K562 (cell line): Measurements from ENCODE around the gene PRDM16. TPM values are rescaled to one million over a fixed set of nuclear protein-coding genes. Genes with fewer than 3 reads are reported as not detected.

Experiments used
- ATAC-seq: fragments of 200-7000 bp; cut with Tn5 transposase; 3 replicates; pipeline ENCODE4 v1.9.1; 2020; ENCODE audit warnings: moderate library complexity
- BruUV-seq: library from RNA; stranded (reverse); fragments of 400-500 nt; replicated peaks from 2 replicates; lab custom pipeline; 2021; lab: Mats Ljungman, UMichigan
- CTCF ChIA-PET: fragments of 300-600 bp; formaldehyde crosslinking; extraction: SDS; loops from one replicate; lab custom pipeline; 2021; ENCODE audit warnings: low intra/inter-chr PET ratio; lab: Yijun Ruan, JAX
- POLR2A ChIA-PET: fragments of 300-600, 350-650 bp; sonication (Branson Sonifier 250); formaldehyde crosslinking; extraction: SDS; loops from one replicate; lab custom pipeline; 2021; ENCODE audit warnings: antibody characterized with exemption, inconsistent platforms; lab: Yijun Ruan, JAX
- DNase-seq, 4 experiments: peaks; one replicate each; pipeline versions ENCODE4 v3.0.0 to v3.0.0-alpha.2; 2011 to 2018; ENCODE audit warnings: low spot score in 3 of 4, mixed read lengths in 3 of 4; ENCODE audit errors: extremely low read depth in 1 of 4
- FAIRE-seq: peaks from 2 replicates; lab custom pipeline; 2011; peaks lifted over from hg19 to GRCh38; lab: Jason Lieb, UNC
- H2AFZ ChIP-seq: 2 replicates; pipeline ENCODE4 v1.6.0; 2011; ENCODE audit warnings: low read depth, low read length, control low read depth, inconsistent platforms
- H3K27ac ChIP-seq: fragments of 200-600 bp; 3 replicates; pipeline ENCODE4 v1.8.0; 2011; ENCODE audit warnings: low read depth, mild to moderate bottlenecking, control low read depth, inconsistent platforms, low read length, moderate library complexity, mixed read lengths; ENCODE audit errors: extremely low read depth
- H3K27me3 ChIP-seq, 2 experiments: fragments of 300-600 bp in 1 of 2; 2 replicates in 1 of 2; 3 replicates in 1 of 2; pipeline versions ENCODE4 v1.6.0 to v1.8.0; 2011; ENCODE audit warnings: inconsistent platforms in 2 of 2, low read length in 2 of 2, mild to moderate bottlenecking in 1 of 2, mixed read lengths in 1 of 2, moderate library complexity in 1 of 2; ENCODE audit not compliant: control insufficient read depth in 2 of 2, insufficient read depth in 2 of 2
- H3K36me3 ChIP-seq: fragments of 300-600 bp; 3 replicates; pipeline ENCODE4 v1.8.0; 2011; ENCODE audit warnings: mild to moderate bottlenecking, low read length, inconsistent platforms; ENCODE audit not compliant: control insufficient read depth, insufficient read depth
- H3K4me1 ChIP-seq, 2 experiments: fragments of 200-600 bp in 1 of 2; replicated peaks in 1 of 2; 2 replicates in 1 of 2; 3 replicates in 1 of 2; pipeline versions ENCODE4 v1.5.1 to v1.8.0; 2011; ENCODE audit warnings: inconsistent platforms in 2 of 2, low read length in 2 of 2, mild to moderate bottlenecking in 1 of 2, mixed read lengths in 1 of 2, moderate library complexity in 1 of 2; ENCODE audit not compliant: control insufficient read depth in 2 of 2, insufficient read depth in 2 of 2
- H3K4me2 ChIP-seq: 2 replicates; pipeline ENCODE4 v1.6.1; 2011; ENCODE audit warnings: low read length, control low read depth, inconsistent platforms, mixed read lengths; ENCODE audit not compliant: insufficient read depth
- H3K4me3 ChIP-seq: fragments of 200-600 bp; sonication (generic), shearing (Covaris generic); 2 replicates; pipeline ENCODE4 v1.5.1; 2016; ENCODE audit warnings: control low read depth, inconsistent platforms
- H3K79me2 ChIP-seq: fragments of 200-600 bp; 3 replicates; pipeline ENCODE4 v1.8.0; 2011; ENCODE audit warnings: low read length, inconsistent platforms; ENCODE audit not compliant: control insufficient read depth, insufficient read depth
- H3K9ac ChIP-seq, 2 experiments: 2 replicates each; pipeline versions ENCODE4 v1.6.0 to v1.6.1; 2011; ENCODE audit warnings: low read depth in 2 of 2, low read length in 2 of 2, control low read depth in 1 of 2, inconsistent platforms in 1 of 2, mild to moderate bottlenecking in 1 of 2, mixed read lengths in 1 of 2; ENCODE audit not compliant: insufficient read depth in 1 of 2
- H3K9me1 ChIP-seq: one replicate; pipeline ENCODE4 v1.6.0; 2011; ENCODE audit warnings: inconsistent platforms, mild to moderate bottlenecking, low read length, moderate library complexity; ENCODE audit not compliant: control insufficient read depth, insufficient read depth
- H3K9me3 ChIP-seq: replicated peaks from 2 replicates; pipeline ENCODE4 v1.5.1; 2011; ENCODE audit warnings: low read depth, low read length, inconsistent platforms; ENCODE audit not compliant: control insufficient read depth, insufficient read depth
- H4K20me1 ChIP-seq: replicated peaks from 2 replicates; pipeline ENCODE4 v1.6.1; 2011; ENCODE audit warnings: low read length, inconsistent platforms, mixed read lengths; ENCODE audit not compliant: control insufficient read depth, insufficient read depth
- BACH1 ChIP-seq: fragments of 200-800 bp; sonication (Bioruptor generic); IDR thresholded peaks from 2 replicates; pipeline ENCODE4 v1.6.1; 2016; ENCODE audit warnings: missing genetic modification characterization, missing compliant biosample characterization
- C11orf30 ChIP-seq: fragments of 450-650 bp; IDR thresholded peaks from 2 replicates; pipeline ENCODE4 v1.6.1; 2016; ENCODE audit warnings: low read depth, mild to moderate bottlenecking
- CEBPB ChIP-seq: fragments of 450-650 bp; IDR thresholded peaks from 2 replicates; pipeline ENCODE4 v1.6.1; 2016; ENCODE audit warnings: missing genetic modification characterization, missing compliant biosample characterization
- CEBPG ChIP-seq, 3 experiments: fragments of 200-800 bp in 1 of 3; sonication (Bioruptor generic) in 1 of 3; sonication (generic) in 1 of 3; formaldehyde crosslinking in 1 of 3; IDR thresholded peaks in 2 of 3; conservative IDR thresholded peaks in 1 of 3; 2 replicates each; pipeline versions ENCODE4 v1.6.1 to v1.8.0; 2016 to 2022; ENCODE audit warnings: missing compliant biosample characterization in 2 of 3, missing genetic modification characterization in 2 of 3, mild to moderate bottlenecking in 1 of 3, missing genetic modification reagents in 1 of 3
- EP400 ChIP-seq: fragments of 450-650 bp; IDR thresholded peaks from 2 replicates; pipeline ENCODE4 v1.6.1; 2017; ENCODE audit warnings: antibody characterized with exemption, mild to moderate bottlenecking, moderate library complexity
- IFI16 ChIP-seq: fragments of 250-450 bp; sonication (Bioruptor Pico); IDR thresholded peaks from 2 replicates; pipeline ENCODE4 v2.1.2; 2022; ENCODE audit warnings: mild to moderate bottlenecking, inconsistent platforms
- TEAD4 ChIP-seq, 2 experiments: sonication (generic) in 1 of 2; formaldehyde crosslinking in 1 of 2; IDR thresholded peaks; 2 replicates each; pipeline versions ENCODE4 v1.6.1 to v1.8.0; 2012 to 2022; ENCODE audit warnings: borderline replicate concordance in 1 of 2, inconsistent platforms in 1 of 2, low read length in 1 of 2, mild to moderate bottlenecking in 1 of 2, missing genetic modification reagents in 1 of 2
- ZEB2 ChIP-seq: fragments of 450-650 bp; IDR thresholded peaks from 2 replicates; pipeline ENCODE4 v1.6.1; 2016
- WGBS: fragments of 100-300 bp; shearing (Covaris generic); methylation state at CpG from one replicate; pipeline ENCODE4 v1.1.6; 2016; ENCODE audit warnings: low coverage, mixed read lengths; ENCODE audit not compliant: insufficient coverage; ENCODE audit errors: missing lambda C conversion rate; 5-methylcytosine and 5-hydroxymethylcytosine counted together
- in situ Hi-C: fragments of 300-500 bp; cut with MboI; formaldehyde crosslinking; loops from 4 replicates; pipeline ENCODE4 v1.15.0; 2018; ENCODE audit warnings: inconsistent platforms, mixed read lengths
- intact Hi-C: fragments of 100-400 bp; cut with micrococcal nuclease; formaldehyde crosslinking; loops from 2 replicates; pipeline ENCODE4 v1.14.2; 2022
- polyA plus RNA-seq, 8 experiments: library from polyadenylated mRNA; depleted of rRNA in 4 of 8; stranded (reverse) in 5 of 8; unstranded in 3 of 8; fragments of >200 nt; fragmentation: Nextera tagmentation in 2 of 8; fragmentation: Illumina TruSeq in 1 of 8; extraction: Ambion mirVana in 2 of 8; extraction: Trizol in 1 of 8; gene quantifications; 2 replicates each; pipeline versions ENCODE4 v1.2.1 to v1.2.3, GENCODE V29; 2011 to 2014; ENCODE audit warnings: inconsistent platforms in 1 of 8, missing spikeins in 1 of 8
- total RNA-seq, 7 experiments: library from RNA; depleted of rRNA in 6 of 7; stranded (reverse); fragments of >200 nt in 6 of 7; fragmentation: Illumina TruSeq in 2 of 7; extraction: Trizol in 2 of 7; gene quantifications; 2 replicates each; pipeline versions ENCODE4 v1.2.1 to v1.2.3, GENCODE V29; 2011 to 2021; ENCODE audit warnings: low replicate concordance in 1 of 7

Gene PRDM16
- total and polyA plus RNA-seq, 9 of the 15 experiments (the other 6 are each of a cell fraction or from before 2014, with no cell fraction given) = 0.10 to 0.27 TPM; not detected in 7

- ChIA-PET CTCF (no interaction called here), POLR2A (interaction anchor here (0.6 to 0.9 kb wide), 4 partner anchors 8 to 1840 kb away, joined by 3 to 4 read pairs (median 4); no protein-coding TSS in a partner anchor)
- DNase-seq (no peak), FAIRE-seq (no peak), ATAC-seq (no peak)
- BruUV-seq = no TSS peak
- H3K9ac ChIP-seq = no peak overlapping the region
- H3K36me3 ChIP-seq = no peaks in the 10 kb centered on the region
- in situ Hi-C loops (no loop called here), intact Hi-C loops (no loop called here)
- H3K27ac ChIP-seq = no peak overlapping the region
- H3K9me3 ChIP-seq = no peaks in the 10 kb centered on the region
- peaks cover 0 to 1% of the 10 kb centered on the region in 2 experiments; a peak in 1 of 5 replicates for H3K4me1 ChIP-seq
- H3K27me3 ChIP-seq = peaks cover 0 to 64% of the 10 kb centered on the region in 2 experiments; a peak in 2 of 5 replicates
- H2AFZ ChIP-seq = no peak overlapping the region
- under 1% methylated on average over 10 of the region's 10 CpGs for WGBS
- H4K20me1 ChIP-seq = peaks cover 9% of the 10 kb centered on the region; the same call in 1 of the 2 replicates
- H3K9me1 ChIP-seq = no peaks in the 10 kb centered on the region
- H3K4me2 ChIP-seq = no peak overlapping the region
- H3K79me2 ChIP-seq = no peaks in the 10 kb centered on the region
- H3K4me3 ChIP-seq = no peak overlapping the region
- TF ChIP-seq BACH1 (tag) (no peak), TEAD4 (IDR thresholded peaks at IDR 0.05; ENCODE audit: low read length) (no peak), TEAD4 (CRISPR knock-in tag; IDR thresholded peaks at IDR 0.05; ENCODE audit: borderline replicate concordance) (no peak), C11orf30 (no peak), IFI16 (CRISPR knock-in tag) (no peak), EP400 (no peak), ZEB2 (no peak), CEBPG (CRISPR knock-in tag; IDR thresholded peaks at IDR 0.05) (no peak), CEBPG (tag; conservative IDR thresholded peaks at IDR 0.05 in 1 of 2, IDR thresholded peaks at IDR 0.05 in 1 of 2) (peak in 1 of 2 experiments; percentile 55; a peak in 2 of 4 replicates), CEBPB (tag) (peak; percentile 46; the same call in 1 of the 2 replicates)
Observed at GRCh38 chr1:3306583-3307291, 237.7 kb downstream of the PRDM16 start.
